Measurements from ENCODE around the gene NPC2.

- no peak for TF ChIP-seq TAF1 (IDR thresholded peaks at IDR 0.05; ENCODE audit: low read depth, low read length)
- no peak for TF ChIP-seq POLR2A (IDR thresholded peaks at IDR 0.05; ENCODE audit: low read depth, low read length)
- no peak for TF ChIP-seq POLR2AphosphoS5 (IDR thresholded peaks at IDR 0.05; ENCODE audit: low read depth, low read length)
These were observed 13.3 kb upstream of the NPC2 start for GRCh38 chr14:74506411-74506851.
